GM21576 (cell line): ENCODE results near the gene SLC22A14.
"Not testable (repeated sequence)": the region's sequence is repeated elsewhere in the genome, so short reads cannot be mapped to it uniquely, and the experiment has no call there.

ENCODE experiments used
- ATAC-seq: cut with Tn5 transposase; IDR thresholded peaks from one replicate; pipeline ENCODE4 v1.9.1; 2021; ENCODE audit warnings: mild to moderate bottlenecking, moderate library complexity; ENCODE audit not compliant: unreplicated experiment

SLC22A14 gene

DNA sequence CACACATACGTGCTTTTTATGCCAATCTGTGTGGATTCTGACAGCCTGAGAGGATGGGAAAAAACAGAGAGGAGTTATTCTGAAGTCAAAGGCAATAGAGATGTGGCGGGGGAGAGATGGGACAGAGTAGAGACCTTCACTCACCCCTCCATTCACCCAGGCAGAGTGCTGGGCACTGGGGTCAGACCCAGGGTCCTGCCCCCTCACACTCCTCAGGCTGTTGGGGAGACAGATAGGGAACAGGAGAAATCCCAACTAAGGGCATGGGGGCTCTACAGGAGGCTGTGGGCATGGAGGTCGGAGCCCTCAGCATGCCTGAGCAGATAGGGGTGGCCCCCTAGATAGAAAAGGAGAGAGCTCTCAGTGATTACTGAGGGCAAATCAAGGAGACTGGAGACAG is 30.3 kb downstream of the SLC22A14 start:
- no peak for ATAC-seq

DNA sequence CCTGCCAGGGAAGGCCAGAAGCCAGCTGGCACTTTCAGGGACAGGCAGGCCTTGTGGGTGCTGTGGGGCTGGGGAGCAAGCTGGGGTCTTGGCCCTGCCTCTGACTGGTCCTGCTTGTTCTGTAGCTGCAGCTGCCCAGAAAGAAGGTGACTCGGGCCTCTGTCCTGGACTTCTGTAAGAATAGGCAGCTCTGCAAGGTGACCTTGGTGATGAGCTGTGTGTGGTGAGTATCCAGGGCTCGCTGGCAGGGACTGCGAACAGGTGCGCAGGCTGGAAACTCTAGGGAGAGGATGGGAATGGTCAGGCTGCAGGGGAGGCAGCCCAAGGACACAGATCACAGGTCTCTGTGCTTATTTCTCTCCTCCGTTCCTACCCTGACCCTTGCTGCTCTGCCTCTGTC is 31.2 kb downstream of the SLC22A14 start:
- ATAC-seq, result no peak

DNA sequence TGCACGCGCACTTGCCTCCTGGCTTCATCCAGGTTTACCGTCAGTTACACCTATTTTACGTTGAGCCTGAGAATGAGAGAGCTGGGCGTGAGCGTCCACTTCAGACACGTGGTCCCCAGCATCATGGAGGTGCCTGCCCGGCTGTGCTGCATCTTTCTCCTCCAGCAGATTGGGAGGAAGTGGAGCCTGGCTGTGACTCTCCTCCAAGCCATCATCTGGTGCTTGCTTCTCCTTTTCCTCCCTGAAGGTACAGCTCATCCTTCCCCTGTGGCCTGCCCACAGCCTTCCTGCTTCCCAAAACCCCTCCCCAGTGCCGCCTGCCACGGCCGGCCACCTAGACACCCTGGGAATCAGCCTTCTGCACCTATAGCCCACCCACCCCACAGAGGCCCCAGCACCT is 31.6 kb downstream of the SLC22A14 start:
- no peak for ATAC-seq

DNA sequence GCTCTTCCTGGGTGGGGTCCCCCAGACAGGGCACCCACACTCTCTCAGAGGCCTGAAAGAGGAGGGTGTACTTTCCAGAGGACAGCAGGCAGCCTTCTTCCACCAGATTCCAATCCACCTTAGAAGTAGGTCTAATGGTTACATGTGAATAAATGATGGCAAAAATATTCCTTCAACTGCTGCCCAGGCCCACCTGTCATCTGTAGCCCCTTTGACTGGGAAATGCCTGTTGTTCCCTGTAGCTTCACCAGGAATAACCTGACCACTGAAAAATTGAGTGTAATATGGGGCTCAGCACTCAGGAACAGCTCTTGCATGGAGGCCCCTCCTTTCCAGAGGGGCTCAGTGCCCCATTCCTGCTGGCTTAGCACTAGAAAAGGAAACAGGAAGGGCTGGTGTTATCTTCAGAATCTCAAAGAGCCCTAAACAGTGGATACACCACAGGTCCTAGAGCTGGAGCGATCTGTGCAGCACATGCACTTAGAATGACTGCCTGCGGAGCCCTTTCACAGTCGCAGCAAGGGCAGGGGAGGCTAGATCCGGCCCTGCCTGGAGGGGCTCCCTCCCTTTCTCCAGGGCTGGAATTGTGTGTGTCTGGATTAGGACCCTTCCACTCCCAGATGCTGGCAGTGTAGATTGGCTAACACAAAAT is 32.1 kb downstream of the SLC22A14 start:
- ATAC-seq, result no peak

DNA sequence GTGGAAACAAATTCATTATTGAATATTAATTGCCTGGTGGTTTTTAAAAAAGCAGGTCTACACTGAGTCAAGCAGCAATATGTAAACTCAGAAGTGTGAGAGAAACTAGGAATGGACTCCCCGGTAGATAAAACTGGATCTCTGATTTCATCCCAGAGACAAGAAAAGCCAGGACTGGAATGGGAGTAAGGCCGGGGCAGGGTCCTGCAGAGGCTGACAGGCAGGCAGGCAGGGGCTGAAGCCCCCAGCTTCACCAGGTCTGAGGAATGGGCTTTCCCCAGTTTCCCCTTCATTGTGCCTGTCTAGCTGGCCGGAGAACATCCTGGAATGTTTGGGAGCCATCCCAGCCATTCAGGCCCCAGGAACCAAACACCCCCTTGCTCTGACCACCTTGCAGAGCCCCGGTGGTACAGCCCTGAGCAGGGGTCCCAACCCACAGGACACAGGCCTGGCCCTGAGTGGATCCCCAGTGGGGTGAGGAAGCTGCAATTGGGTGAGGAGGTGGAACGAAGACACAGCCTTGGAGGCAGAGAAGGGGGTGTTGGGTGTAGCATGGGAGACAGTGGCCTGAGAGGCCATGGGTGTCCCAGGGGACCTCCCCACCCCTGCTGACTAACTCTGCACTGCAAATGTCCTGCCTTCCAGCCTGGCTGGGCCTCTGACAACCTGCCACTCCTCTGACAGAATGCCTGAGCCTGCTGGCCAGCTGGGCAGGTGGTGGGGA is 32.8 kb downstream of the SLC22A14 start:
- no peak for ATAC-seq

DNA sequence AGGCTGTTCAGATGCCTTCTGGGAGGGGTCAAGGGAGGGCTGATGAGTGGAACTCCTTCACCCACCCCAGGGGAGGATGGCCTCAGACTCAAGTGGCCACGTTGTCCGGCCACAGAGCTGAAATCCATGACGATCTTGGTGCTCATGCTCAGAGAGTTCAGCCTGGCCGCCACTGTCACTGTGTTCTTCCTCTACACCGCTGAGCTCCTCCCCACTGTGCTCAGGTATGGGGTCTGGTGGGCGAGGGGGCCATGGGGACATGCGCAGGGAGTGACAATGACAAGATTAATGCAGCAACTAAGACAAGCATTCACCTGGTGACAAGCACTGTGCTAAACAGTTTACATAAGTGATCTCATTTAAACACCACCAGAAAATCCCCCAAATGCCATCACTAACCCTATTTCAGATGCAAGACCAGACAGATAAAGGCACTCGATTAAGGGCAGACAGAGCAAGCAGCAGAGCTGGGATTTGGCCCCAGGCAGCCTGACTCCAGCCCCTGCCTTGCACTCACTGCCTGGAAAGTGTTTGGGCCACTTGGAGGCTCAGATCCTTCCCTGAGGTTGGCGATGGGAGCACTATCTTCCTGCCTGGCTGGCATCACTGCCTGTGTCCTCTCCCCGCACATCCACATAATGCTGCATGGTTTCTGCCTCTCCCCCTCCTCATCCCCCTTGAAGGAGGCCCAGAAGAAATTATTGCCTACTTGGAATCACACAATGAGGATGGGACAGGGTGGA is 33.6 kb downstream of the SLC22A14 start:
- ATAC-seq, result no peak

DNA sequence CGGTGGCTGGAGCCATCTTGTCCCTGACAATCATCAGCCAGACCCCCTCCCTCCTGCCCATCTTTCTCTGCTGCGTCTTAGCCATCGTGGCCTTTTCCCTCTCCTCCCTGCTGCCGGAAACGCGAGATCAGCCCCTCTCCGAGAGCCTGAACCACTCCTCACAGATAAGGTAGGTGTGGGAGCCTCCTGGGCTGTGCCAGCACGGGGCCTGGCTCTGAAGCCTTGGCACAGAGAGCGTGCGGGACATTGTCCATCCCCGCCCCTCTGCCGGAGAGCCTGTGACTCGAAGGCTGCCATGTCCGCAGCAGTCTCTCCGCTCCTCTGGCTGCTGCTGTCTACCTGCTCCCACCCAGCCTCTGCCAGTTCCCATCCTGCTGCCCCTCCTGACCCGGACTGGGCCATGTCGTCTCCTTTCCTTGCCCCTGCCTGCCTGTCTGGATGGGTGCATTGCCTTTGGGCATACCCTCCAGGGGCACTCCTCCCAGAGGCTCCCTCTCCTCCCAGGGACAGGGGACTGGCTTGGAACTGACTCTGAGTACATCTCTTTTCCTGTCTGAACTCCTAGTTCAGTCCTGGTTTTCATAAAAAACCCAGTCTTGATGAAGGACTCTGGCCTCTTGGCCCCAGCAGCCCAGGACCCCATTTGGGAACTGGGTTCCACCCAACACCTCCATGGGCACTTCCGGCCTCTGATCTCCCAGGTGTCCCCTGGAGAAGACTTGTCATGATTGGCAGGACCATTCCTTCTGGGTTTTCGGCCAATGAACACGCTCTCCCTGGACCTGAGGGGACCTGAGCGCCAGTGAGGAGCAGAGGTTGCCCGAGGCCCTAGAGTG is 34.5 kb downstream of the SLC22A14 start:
- ATAC-seq, result no peak

DNA sequence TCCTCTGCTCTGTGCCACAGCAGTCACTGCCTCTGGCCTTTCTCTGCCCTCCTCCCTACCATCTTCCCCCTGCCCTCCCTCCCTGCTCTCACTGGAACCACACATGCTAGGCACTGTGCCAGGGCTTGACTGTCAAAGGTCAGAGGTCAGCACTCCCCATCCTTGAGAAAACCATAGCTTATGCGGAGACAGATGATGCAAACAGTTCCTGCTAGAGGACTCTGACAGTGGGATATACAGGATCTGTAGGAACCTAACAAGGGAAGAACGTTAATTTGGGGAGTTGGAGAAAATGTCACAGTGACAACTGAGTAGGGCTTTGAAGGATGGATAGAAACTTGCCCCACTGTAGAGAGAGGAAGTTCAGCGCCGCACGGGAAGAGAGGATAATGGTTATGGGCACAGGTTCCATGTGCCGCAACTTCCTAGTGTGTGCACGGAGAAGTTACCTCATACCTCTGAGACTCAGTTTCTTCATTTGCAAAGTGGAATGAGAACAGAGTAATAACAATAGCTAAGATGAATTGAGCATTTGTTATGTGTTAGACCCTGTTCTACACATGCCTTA is 35.2 kb downstream of the SLC22A14 start:
- ATAC-seq, result no peak

DNA sequence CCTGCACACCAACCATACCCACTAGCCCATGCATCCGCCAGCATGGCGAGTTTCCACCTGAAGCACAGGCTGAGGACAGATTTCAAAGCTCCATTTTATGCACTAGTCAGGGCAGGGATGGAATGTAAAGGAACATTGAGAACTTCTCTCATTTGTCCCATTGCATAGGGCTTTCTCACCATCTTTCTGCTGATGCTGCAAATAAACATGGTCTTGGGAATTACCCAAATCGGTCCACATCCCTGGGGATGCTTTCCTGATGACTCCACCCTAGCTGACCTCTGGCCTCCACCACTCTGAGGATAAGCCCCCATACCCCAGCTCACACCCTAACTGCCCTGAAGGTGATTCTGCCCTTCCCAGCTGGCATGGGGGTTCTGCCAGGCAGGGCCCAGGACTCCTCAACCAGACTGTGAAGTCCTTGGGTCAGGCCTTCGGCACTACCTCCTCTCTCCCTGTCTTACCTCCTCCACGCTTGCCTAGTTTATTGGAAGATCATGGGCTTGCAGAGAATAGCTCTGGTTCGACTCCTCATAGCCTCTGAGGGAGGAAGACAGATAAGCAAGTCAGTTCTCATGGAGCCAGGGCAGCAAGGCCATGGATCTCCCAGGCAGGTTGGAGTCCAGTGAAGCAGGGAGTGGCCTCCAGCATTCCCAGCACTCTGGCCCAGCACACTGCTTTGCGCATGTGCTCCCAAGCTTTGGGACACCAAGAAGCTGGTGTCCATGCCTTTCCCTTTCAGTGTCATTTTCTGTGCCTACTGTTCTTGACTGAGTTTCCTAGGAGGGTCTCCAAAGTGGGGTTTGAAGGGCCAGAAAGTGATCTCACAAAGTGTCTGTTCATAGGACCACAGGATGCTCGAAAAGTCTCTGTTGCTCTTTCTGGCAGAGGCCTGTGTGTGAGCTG is 36.9 kb downstream of the SLC22A14 start:
- no peak for ATAC-seq

DNA sequence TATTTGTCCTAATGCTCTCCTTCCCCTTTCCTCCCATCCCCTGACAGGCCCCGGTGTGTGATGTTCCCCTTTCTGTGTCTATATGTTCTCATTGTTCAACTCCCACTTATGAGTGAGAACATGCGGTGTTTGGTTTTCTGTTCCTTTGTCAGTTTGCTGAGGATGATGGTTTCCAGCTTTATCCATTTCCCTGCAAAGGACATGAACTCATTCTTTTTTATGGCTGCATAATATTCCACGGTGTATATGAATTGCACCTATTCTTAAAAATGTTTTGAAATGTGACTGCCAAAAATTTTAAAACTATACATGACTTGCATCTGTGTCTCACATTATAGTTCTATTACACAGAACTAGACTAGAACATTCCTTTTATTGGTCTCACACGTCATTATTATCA is 38.5 kb downstream of the SLC22A14 start:
- not testable (repeated sequence) for ATAC-seq

DNA sequence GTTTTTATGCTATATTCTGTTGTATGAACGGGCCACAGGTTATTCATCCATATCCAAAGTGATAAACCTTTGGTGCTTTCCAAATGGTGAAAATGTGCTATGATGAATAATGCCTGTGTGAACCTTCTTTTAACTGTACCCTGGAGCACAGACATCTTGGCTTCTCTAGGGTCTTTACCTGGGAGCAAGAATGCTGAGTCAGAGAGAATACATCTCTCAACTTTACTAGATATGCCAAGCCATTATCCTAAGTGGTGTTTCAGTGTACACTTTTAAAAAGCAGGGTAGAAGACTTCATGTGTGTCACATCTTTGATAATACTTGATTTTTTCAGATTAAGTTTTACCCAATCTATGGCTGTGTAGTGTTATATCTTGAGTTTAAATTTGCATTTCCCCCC is 41.0 kb downstream of the SLC22A14 start:
- ATAC-seq, result no peak

DNA sequence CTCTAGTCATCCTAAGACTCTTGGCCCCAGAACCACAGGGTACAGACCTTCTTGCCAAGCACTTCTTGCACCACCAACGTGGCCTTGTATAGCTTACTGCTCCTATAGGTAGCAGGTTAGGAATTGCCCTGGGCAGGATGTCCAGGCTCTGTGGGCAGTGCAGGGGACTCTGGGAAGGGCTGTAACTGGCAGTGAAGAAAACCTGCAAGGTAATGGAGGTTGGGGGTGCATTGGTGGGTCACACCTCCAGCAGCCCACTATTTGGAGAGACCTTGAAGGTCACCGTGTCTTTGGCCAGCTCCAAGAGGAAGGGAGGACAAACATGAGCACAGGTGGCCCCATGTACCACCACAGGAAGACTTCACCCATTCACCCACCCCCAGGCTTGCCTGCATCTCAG is 43.2 kb downstream of the SLC22A14 start:
- ATAC-seq, result no peak

DNA sequence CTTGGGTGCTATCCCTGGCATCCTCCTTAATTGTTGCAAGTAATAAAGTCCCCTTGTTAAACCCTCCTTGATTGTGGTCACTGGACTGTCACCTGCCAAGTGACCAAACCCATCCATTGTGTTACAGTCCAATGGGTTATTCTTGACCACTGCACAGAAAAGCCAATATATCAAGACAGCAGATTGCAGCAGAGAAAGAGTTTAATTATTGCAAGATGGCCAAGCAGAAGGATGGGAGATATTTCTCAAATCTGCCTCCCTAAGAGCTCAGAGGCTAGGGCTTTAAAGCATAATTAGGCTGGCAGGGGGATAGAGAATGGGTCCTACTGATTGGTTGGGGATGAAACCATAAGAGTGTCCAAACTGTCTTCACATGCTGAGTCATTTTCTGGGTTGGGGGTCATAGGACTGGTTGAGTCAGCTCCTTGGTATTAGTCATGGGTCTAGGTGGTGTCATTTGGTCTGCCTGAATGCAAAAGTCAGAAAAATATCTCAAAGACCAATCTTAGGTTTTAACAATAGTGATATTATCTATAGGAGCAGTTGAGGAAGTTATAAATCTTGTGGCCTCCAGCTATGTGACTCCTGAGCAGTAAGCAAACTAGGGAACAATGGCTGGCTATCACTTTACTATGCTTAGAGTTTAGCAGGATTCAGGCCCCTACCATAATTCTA is 45.4 kb downstream of the SLC22A14 start:
- no peak for ATAC-seq

DNA sequence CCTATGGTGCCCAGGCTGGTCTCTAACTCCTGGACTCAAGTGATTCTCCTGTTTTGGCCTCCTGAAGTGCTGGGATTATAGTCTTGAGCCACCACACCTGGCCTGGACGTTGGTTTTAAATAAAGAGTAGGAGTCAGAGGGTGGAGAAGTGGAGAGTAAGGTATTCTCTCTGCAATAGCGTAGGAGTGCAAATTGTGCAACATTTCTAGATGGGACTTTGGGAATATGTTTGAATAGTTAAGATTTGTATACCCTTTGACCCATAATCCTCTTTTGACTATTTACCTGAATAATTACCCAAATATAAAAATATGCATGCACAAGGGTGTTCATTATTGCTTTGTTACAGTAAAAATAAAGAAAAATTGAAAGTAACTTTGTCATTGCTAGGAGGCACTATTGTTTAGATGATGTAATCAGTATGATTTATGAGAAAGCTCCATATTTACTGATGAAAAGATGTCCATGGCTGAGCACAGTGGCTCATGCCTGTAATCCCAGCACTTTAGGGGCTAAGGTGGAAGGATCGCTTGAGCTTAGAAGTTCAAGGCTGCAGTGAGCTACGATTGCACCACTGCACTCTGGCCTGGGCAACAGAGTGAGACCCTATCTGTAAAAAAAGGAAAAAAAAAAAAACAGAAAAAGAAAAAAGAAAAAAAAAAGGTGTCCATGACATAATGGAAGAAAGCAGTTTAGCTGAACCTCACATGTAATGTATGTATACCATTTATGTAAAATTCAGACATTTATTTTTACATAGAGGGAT is 49.3 kb downstream of the SLC22A14 start:
- no peak for ATAC-seq

DNA sequence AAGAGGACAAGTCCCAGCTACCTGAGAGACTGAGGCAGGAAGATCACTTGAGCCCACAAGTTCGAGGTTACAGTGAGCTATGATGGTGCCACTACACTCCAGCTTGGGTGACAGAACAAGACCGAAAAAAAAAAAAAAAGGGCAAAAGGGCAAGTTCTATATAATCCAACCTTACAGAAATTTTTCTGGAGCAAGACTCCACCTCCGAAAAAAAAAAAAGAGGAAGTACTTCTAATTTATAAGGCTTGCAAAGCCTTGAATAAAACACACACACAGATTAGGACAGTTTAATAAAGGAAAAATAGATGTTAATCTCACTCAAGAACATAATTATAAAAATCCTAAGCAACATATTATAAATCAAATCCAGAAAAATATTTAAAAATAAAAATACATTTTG is 50.1 kb downstream of the SLC22A14 start:
- no peak for ATAC-seq

DNA sequence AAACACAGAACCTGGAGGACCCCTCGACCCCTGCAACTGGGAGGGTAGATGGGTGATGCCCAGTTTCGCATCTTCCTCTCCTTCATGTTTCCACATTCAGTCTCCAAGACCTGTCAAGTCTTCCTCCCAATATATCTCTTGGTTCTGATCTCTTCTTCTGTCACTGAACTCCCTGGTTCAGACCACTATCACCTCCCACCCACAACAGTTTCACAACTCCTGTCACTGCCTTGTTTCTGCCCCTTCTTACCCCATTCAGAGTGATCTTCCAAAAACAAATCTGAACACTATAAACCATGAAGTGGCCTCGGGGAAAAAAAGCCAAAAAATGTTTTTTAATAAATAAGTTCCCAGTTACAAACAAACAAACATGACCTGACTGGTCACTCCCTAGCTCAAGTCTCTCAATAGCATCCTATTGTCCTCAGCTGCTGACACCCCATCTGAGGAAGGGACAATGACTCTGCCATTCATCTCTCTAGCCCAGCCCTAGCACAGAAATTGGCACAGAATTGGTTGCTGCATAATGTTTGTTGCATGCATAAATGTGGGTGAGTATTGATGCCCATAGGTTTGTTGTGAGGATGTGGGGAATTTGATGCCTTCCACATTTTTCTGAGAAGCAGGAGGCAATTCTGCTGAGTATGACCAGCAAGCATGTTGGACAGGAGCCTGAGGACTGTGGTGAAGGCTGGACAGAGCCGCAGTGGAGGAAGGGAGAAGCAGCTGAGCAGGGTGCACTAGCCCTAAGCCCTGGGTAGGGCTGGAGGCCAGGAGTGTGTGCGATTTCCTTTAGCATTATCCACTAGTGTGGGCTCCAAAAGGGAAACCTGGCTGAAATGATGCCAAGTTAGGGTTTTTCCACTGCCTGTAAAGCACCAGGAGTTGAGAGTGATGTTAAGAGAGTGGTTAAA is 52.3 kb downstream of the SLC22A14 start:
- ATAC-seq, result no peak

DNA sequence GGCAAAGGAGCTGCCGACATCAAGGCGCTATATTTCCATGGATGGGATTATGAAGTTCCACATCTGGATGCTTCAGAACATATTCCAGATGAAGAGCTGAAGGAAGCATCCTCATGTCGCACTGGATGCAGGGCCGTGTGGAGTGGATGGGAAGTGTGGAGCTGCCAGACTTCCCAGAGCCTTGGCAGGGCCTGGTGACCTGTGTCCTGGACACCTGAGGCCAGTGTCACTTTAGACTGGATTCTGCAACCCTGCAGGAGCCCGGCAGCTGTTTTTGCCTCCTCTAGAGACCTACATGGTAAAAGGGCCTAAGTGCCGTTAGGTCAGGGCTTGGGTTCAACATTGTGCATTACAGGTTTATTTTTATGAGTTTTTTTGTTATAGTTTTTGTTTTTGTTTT is 53.2 kb downstream of the SLC22A14 start:
- no peak for ATAC-seq

DNA sequence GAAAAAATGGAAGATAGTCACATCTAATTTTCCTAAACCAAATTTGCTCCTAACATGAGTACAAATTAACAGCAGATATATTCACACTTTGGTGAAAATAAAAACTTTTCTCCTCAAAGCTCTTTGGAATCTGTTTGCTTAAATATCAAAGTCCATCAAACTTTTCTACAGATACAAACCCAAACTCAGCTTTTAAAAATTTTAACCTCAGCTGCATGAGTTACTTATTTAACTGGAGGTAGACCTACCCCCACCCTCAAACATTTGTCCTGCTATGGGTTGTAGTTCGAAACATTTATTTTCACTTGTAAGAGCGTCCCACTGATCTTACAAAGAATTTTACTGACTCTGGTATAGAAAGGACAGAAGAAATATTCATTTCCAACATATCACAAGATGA is 55.6 kb downstream of the SLC22A14 start:
- no peak for ATAC-seq
